HG03565 (cell line): ENCODE data around the gene TAF13.
"Not testable (repeated sequence)": the region's sequence is repeated elsewhere in the genome, so short reads cannot be mapped to it uniquely, and the experiment has no call there.

Experiments used
- ATAC-seq: cut with Tn5 transposase; IDR thresholded peaks from one replicate; pipeline ENCODE4 v1.9.1; 2021; ENCODE audit warnings: mild to moderate bottlenecking, moderate library complexity; ENCODE audit not compliant: unreplicated experiment

The TAF13 gene

GRCh38 chr1:109091839-109092193 is 16.0 kb upstream of the TAF13 start:
- no peak for ATAC-seq

- peak; percentile 19 for ATAC-seq
Measured at GRCh38 chr1:109091078-109091838, 15.5 kb upstream of the TAF13 start.

- ATAC-seq = peak; percentile 84
Measured at GRCh38 chr1:109090196-109091077, 14.6 kb upstream of the TAF13 start, which contains the start of gene TMEM167B. TSS of gene TMEM167B (plus strand) at chr1:109090764. CDS start at chr1:109090873, 109 bp downstream.

- no peak for ATAC-seq
Measured at GRCh38 chr1:109089242-109090015, 13.6 kb upstream of the TAF13 start.

- no peak for ATAC-seq
Measured at GRCh38 chr1:109084563-109085517, 9.0 kb upstream of the TAF13 start.

- ATAC-seq = no peak
Measured at GRCh38 chr1:109083923-109084322, 8.1 kb upstream of the TAF13 start.

- no peak for ATAC-seq
Measured at GRCh38 chr1:109083501-109083900, 7.7 kb upstream of the TAF13 start.

- no peak for ATAC-seq
Measured at GRCh38 chr1:109080441-109081082, 4.8 kb upstream of the TAF13 start.

- no peak for ATAC-seq
Measured at GRCh38 chr1:109079240-109079622, 3.4 kb upstream of the TAF13 start.

GRCh38 chr1:109078317-109078716 is 2.5 kb upstream of the TAF13 start:
- ATAC-seq = no peak

- ATAC-seq = no peak
Measured at GRCh38 chr1:109069294-109069693, 6.5 kb downstream of the TAF13 start.

- ATAC-seq = no peak
Measured at GRCh38 chr1:109067883-109068282, 7.9 kb downstream of the TAF13 start.

GRCh38 chr1:109065137-109065536 is 10.7 kb downstream of the TAF13 start:
- no peak for ATAC-seq

- no peak for ATAC-seq
Measured at GRCh38 chr1:109061183-109061582, 14.6 kb downstream of the TAF13 start.

- no peak for ATAC-seq
Measured at GRCh38 chr1:109060707-109061106, 15.1 kb downstream of the TAF13 start.

GRCh38 chr1:109059026-109059425 is 16.8 kb downstream of the TAF13 start:
- no peak for ATAC-seq

- no peak for ATAC-seq
Measured at GRCh38 chr1:109056064-109056463, 19.7 kb downstream of the TAF13 start.

GRCh38 chr1:109052145-109052544 is 23.7 kb downstream of the TAF13 start:
- ATAC-seq = not testable (repeated sequence)

GRCh38 chr1:109050228-109050995 is 25.4 kb downstream of the TAF13 start:
- no peak for ATAC-seq
